Left ventricle myocardium inferior (tissue), 1 donor: ENCODE results near the gene UCHL5. TPM values are rescaled to one million over a fixed set of nuclear protein-coding genes. Genes with fewer than 3 reads are reported as not detected.

ENCODE experiments used
- DNase-seq: peaks from one replicate; pipeline ENCODE4 v3.0.0-alpha.2; 2020
- H3K27ac ChIP-seq: fragments of 200-600 bp; replicated peaks from 2 replicates; pipeline ENCODE4 v1.8.0; 2021
- H3K27me3 ChIP-seq: fragments of 200-600 bp; 2 replicates; pipeline ENCODE4 v1.8.0; 2021; ENCODE audit warnings: low read depth
- H3K36me3 ChIP-seq: fragments of 200-600 bp; 2 replicates; pipeline ENCODE4 v1.8.0; 2021
- H3K4me1 ChIP-seq: fragments of 200-600 bp; 2 replicates; pipeline ENCODE4 v1.8.0; 2021
- H3K4me3 ChIP-seq: fragments of 200-600 bp; 2 replicates; pipeline ENCODE4 v1.8.0; 2021; ENCODE audit warnings: mild to moderate bottlenecking, moderate library complexity
- H3K9me3 ChIP-seq: fragments of 200-600 bp; replicated peaks from 2 replicates; pipeline ENCODE4 v1.8.0; 2021
- CTCF ChIP-seq: fragments of 200-600 bp; IDR thresholded peaks from 2 replicates; pipeline ENCODE4 v1.8.0; 2021; ENCODE audit warnings: antibody characterized with exemption, mild to moderate bottlenecking, borderline replicate concordance
- intact Hi-C: fragments of 100-400 bp; cut with micrococcal nuclease; formaldehyde crosslinking; loops from one replicate; pipeline ENCODE4 v1.11.0; 2022
- total RNA-seq: library from RNA; stranded (reverse); fragmentation: NEBNext Ultra II Directional; extraction: Animal tissue kit (Norgen Biotek cat#: 25700); gene quantifications from one replicate; pipeline ENCODE4 v1.2.1, GENCODE V29; 2021
- donor health status: DM: no; HTN: yes; CAD: no; lungs with severe emphysema.

UCHL5 gene
- total RNA-seq, 1 donor from 2014 or later = 43.0 TPM

DNA sequence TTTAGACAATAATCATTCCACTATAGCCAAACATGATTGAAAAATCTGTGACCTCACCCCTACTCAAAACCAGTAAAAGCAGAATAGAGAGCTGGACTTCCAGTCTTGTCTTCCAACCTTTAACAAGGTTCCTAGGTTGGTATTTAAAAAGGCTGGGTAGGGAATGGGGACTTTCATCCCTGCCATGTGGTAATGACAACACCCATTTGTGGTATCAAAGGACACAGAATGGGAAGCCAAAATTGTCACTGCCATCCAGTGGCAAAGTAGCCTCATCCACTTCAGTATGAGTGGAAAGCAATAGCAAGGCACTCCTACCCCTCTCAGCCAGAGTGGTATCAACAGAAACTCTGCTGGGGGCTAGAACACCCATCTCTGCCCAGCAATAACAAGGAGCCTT is 33.9 kb downstream of the UCHL5 start:
- H3K4me3 ChIP-seq = no peak overlapping the region
- DNase-seq = no peak
- H3K9me3 ChIP-seq = no peaks in the 10 kb centered on the region
- H3K4me1 ChIP-seq = peaks cover 3% of the 10 kb centered on the region
- no peak for TF ChIP-seq CTCF
- H3K27me3 ChIP-seq = no peaks in the 10 kb centered on the region
- intact Hi-C loops = no loop called here
- no peak overlapping the region for H3K27ac ChIP-seq
- peaks cover 35% of the 10 kb centered on the region for H3K36me3 ChIP-seq

DNA sequence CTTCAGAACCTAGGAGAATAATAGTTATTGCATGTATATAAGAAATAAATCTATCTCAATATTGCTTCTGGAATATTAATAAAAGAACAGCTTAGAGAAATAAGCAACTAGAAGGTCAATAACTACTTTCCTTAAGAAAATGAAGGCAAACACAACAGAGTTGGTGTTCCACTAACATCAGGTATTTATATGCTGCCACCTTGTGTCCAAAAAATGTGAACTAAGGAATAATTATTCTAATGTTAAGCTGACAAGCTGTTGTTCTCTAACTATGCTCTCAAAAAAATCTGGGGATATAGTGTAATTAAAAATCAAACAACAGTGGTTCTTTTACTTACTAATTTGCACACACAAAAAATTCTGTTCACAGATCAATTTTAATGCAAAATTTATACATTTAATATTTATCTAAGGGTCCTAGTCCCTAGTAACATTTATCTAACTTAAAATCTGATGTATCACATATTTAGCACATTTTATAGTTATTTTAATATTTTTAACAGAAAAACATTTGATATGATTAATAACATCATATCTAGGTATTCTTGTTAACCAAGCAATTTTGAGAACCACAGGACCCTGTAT is 39.6 kb downstream of the UCHL5 start:
- Histone ChIP-seq H3K27ac (no peak overlapping the region), H3K4me1 (peaks cover 3% of the 10 kb centered on the region), H3K4me3 (no peak overlapping the region), H3K36me3 (peaks cover 19% of the 10 kb centered on the region), H3K9me3 (no peaks in the 10 kb centered on the region), H3K27me3 (no peaks in the 10 kb centered on the region)
- TF ChIP-seq CTCF = peak; percentile 66
- DNase-seq = no peak
- intact Hi-C loops = loop anchor here (5.0 to 10.0 kb wide), 3 partner anchors 212 to 547 kb away; partner anchors contain the start of gene RGS2

DNA sequence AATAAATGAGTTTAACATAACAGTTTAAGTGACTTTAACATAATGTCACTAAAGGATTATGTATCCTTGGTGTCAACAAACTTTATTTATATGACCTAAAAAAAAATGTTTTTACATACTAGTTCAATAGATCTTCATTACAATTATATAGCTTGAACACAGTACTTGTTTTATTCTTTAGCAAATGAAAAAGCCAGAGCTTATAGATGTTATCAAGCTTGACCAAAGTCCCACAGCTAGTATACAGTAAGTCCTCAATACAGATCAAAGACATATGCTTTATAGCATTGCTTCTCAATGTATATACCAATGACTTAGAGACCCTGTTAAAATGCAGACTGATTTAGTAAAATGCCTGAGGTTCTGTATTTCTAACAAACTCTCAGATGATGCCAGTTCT is 42.4 kb downstream of the UCHL5 start:
- Histone ChIP-seq H3K36me3 (peaks cover 12% of the 10 kb centered on the region), H3K4me3 (no peak overlapping the region), H3K9me3 (no peaks in the 10 kb centered on the region), H3K4me1 (peaks cover 21% of the 10 kb centered on the region), H3K27ac (no peak overlapping the region), H3K27me3 (no peaks in the 10 kb centered on the region)
- DNase-seq = no peak
- intact Hi-C loops = loop anchor here (5.0 to 10.0 kb wide), 2 partner anchors 209 to 402 kb away; partner anchors contain the start of gene RGS2
- TF ChIP-seq CTCF = no peak

- Histone ChIP-seq H3K4me3 (no peak overlapping the region), H3K27me3 (no peaks in the 10 kb centered on the region), H3K36me3 (peaks cover 6% of the 10 kb centered on the region), H3K27ac (peak overlapping the region; percentile 71), H3K4me1 (peaks cover 21% of the 10 kb centered on the region), H3K9me3 (no peaks in the 10 kb centered on the region)
- intact Hi-C loops = loop anchor here (10.0 kb wide), 1 partner anchor 400 kb away; no protein-coding TSS in a partner anchor
- TF ChIP-seq CTCF = no peak
- no peak for DNase-seq
Observed at GRCh38 chr1:193014400-193014799, 44.8 kb downstream of the UCHL5 start.

DNA sequence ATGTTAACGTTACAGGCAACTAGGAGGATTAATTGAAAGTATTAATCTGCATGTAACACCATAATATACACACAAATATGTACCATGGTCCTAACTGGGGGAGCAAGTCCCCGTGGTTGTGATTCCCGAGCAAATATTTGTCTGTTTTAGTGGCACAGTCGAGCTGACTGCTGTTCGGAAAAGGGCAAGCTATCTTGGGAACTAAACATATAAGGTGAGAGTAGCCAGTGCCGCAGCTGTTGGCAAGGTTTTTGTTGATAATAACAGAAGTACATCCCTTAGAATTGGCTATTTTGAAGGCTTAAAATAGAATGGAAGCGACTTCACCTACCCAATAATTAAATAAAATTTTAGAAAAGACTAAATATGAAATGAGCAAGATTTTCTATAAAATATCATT is 45.5 kb downstream of the UCHL5 start:
- no peaks in the 10 kb centered on the region for H3K9me3 ChIP-seq
- H3K27ac ChIP-seq = peak overlapping the region; percentile 71
- DNase-seq = no peak
- intact Hi-C loops = loop anchor here (10.0 kb wide), 1 partner anchor 399 kb away; no protein-coding TSS in a partner anchor
- H3K36me3 ChIP-seq = peaks cover 6% of the 10 kb centered on the region
- peak overlapping the region; percentile 41 for H3K4me3 ChIP-seq
- no peak for TF ChIP-seq CTCF
- H3K4me1 ChIP-seq = peaks cover 21% of the 10 kb centered on the region
- no peaks in the 10 kb centered on the region for H3K27me3 ChIP-seq
